ENCODE results near the gene LGI4. TPM values are rescaled to one million over a fixed set of nuclear protein-coding genes. Genes with fewer than 3 reads are reported as not detected.

LGI4 gene
- polyA plus RNA-seq, 2 of the 4 experiments (the other 2 are of a cell fraction), result 0.06 to 0.09 TPM

- FAIRE-seq (no peak), DNase-seq (ENCODE audit: low read depth in 1 of 2, low spot score in 1 of 2) (no peak), ATAC-seq (no peak)
- H3K4me2 ChIP-seq, result no peak overlapping the region
- CTCF ChIA-PET, result interaction anchor here (0.5 to 6.9 kb wide), 10 partner anchors 16 to 168 kb away, joined by 3 to 148 read pairs (median 4); partner anchors contain the start of genes FXYD1 and LGI4
- 90% methylated on average over 9 of the region's 9 CpGs for WGBS (ENCODE audit: missing lambda C conversion rate)
- TF ChIP-seq TP53 (CRISPR knock-in tag; IDR thresholded peaks at IDR 0.05) (no peak), HOXA7 (CRISPR knock-in tag; IDR thresholded peaks at IDR 0.05) (no peak), RAD21 (conservative IDR thresholded peaks at IDR 0.05 in 1 of 2, IDR thresholded peaks at IDR 0.05 in 1 of 2) (no peak), RARB (CRISPR knock-in tag; IDR thresholded peaks at IDR 0.05) (no peak), MAFK (IDR thresholded peaks at IDR 0.05; ENCODE audit: partially characterized antibody) (no peak), FOSL2 (IDR thresholded peaks at IDR 0.05) (no peak), FOSL2 (CRISPR knock-in tag; IDR thresholded peaks at IDR 0.05) (no peak), ATOH8 (CRISPR knock-in tag; IDR thresholded peaks at IDR 0.05; ENCODE audit: low read depth) (no peak), CBX2 (IDR thresholded peaks at IDR 0.05; ENCODE audit: borderline replicate concordance, low read depth) (no peak), BCL3 (IDR thresholded peaks at IDR 0.05) (no peak), SMC3 (IDR thresholded peaks at IDR 0.05) (no peak), ZC3H11A (IDR thresholded peaks at IDR 0.05) (no peak), USF2 (IDR thresholded peaks at IDR 0.05) (no peak), HDAC2 (IDR thresholded peaks at IDR 0.05) (no peak), GATA3 (IDR thresholded peaks at IDR 0.05; ENCODE audit: borderline replicate concordance) (no peak), EP300 (IDR thresholded peaks at IDR 0.05) (no peak), POLR2A (IDR thresholded peaks at IDR 0.05; ENCODE audit: low read length) (no peak), MAX (IDR thresholded peaks at IDR 0.05) (no peak), FOXS1 (CRISPR knock-in tag; IDR thresholded peaks at IDR 0.05) (no peak), HMGXB4 (CRISPR knock-in tag; IDR thresholded peaks at IDR 0.05; ENCODE audit: borderline replicate concordance) (no peak)
- H3K4me3 ChIP-seq, result no peak overlapping the region
- no peak overlapping the region for H3K27ac ChIP-seq
- POLR2A ChIA-PET, result no interaction called here
- no peaks in the 10 kb centered on the region for H3K9me3 ChIP-seq
- peaks cover 24% of the 10 kb centered on the region for H3K4me1 ChIP-seq
These were observed 15.2 kb downstream of the LGI4 start for GRCh38 chr19:35119578-35120155.

DNA sequence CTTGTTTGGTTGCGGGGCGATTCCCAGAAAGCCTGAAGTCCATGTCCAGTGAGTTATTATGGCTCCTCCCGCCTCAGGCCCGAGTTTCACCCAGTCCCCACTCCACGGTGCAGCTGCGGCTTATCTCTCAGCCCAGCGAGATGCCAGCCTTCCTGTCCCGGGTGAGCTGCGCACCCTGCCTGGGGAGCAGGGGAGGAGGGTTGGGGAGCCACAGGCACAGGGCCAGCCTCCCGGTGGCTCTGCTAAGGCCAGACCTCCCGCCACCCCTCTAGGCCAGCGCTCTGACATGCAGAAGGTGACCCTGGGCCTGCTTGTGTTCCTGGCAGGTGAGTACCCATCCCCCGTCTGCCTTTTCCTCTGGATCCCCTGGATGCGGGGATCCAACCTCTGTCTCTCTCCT lies 15.8 kb downstream of the LGI4 start:
- peaks cover 25% of the 10 kb centered on the region for H3K4me1 ChIP-seq

More for the DNA sequence above, 15.8 kb downstream of the LGI4 start:
- CTCF ChIA-PET, result interaction anchor here (0.7 to 6.9 kb wide), 10 partner anchors 12 to 150 kb away, joined by 3 to 148 read pairs (median 4); partner anchors contain the start of genes FXYD1, LGI4 and USF2
- POLR2A ChIA-PET, result no interaction called here
- no peak for FAIRE-seq
- no peak overlapping the region for H3K4me3 ChIP-seq
- no peak overlapping the region for H3K4me2 ChIP-seq
- no peak overlapping the region for H3K27ac ChIP-seq
- no peak for TF ChIP-seq TFCP2L1 (CRISPR knock-in tag; IDR thresholded peaks at IDR 0.05)
- TF ChIP-seq RCOR1 (IDR thresholded peaks at IDR 0.05; ENCODE audit: low read depth, low read length), result no peak
- TF ChIP-seq CHD4 (IDR thresholded peaks at IDR 0.05; ENCODE audit: borderline replicate concordance), result no peak
- no peak for TF ChIP-seq KDM1A (IDR thresholded peaks at IDR 0.05; ENCODE audit: low read depth)
- TF ChIP-seq RNF2 (IDR thresholded peaks at IDR 0.05; ENCODE audit: borderline replicate concordance, low read depth), result no peak
- TF ChIP-seq FOXS1 (CRISPR knock-in tag; IDR thresholded peaks at IDR 0.05), result no peak
- no peak for TF ChIP-seq POLR2A (IDR thresholded peaks at IDR 0.05; ENCODE audit: low read length)
- no peak for TF ChIP-seq PBX3 (IDR thresholded peaks at IDR 0.05)
- TF ChIP-seq ESRRA (IDR thresholded peaks at IDR 0.05; ENCODE audit: borderline replicate concordance, low read length), result no peak
- TF ChIP-seq ZNF302 (CRISPR knock-in tag; IDR thresholded peaks at IDR 0.05), result no peak
- no peaks in the 10 kb centered on the region for H3K9me3 ChIP-seq
- 86% methylated on average over 14 of the region's 14 CpGs for WGBS (ENCODE audit: missing lambda C conversion rate)
- DNase-seq (ENCODE audit: low read depth in 1 of 2, low spot score in 1 of 2), result no peak
- ATAC-seq, result no peak

Measured in A549 (cell line).